Right lung (tissue), 5 donors: ENCODE measurements around the gene EEPD1. TPM values are rescaled to one million over a fixed set of nuclear protein-coding genes. Genes with fewer than 3 reads are reported as not detected.

Experiments
- DNase-seq, 2 donors: peaks; one replicate each; pipeline ENCODE4 v3.0.0-alpha.2; 2013
- polyA plus RNA-seq, 5 donors: library from polyadenylated mRNA; unstranded; fragments of 120-200 nt; gene quantifications; one replicate each; pipeline versions ENCODE4 v1.2.1 to v1.2.3, GENCODE V29; 2013; ENCODE audit warnings: inconsistent platforms in 1 of 5, low replicate concordance in 1 of 5; ENCODE audit not compliant: insufficient read length in 5 of 5, insufficient read depth in 1 of 5

Gene EEPD1
- polyA plus RNA-seq, 5 donors, result 13.8 to 19.5 (median 18.0) TPM

DNA sequence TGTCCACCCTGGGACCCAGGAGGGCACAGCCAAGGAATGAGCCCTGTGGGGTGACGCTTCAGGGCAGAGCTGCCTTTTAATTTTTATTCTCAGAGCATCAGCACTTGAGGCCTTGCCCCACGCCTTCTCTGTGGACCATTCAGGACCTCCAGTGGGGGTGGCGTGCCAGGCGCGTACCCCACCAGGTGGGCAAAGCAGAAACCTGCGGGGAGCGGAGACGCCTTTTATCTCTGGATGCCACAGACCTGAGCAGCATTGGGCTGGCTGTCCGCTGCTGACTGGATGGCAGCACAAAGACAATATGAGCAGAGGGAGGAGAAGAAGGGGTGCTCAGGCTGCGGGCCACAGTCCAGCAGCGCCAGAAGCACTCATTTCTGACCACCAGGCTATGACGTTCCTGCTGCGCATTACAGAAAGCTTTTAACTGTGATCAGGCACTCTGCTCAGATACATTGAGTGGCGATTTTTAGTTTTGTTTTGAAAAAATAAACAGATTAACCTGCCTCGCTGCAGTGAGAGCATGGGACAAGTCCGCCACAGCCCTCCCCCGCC lies 146.2 kb downstream of the EEPD1 start:
- DNase-seq, result no peak

DNA sequence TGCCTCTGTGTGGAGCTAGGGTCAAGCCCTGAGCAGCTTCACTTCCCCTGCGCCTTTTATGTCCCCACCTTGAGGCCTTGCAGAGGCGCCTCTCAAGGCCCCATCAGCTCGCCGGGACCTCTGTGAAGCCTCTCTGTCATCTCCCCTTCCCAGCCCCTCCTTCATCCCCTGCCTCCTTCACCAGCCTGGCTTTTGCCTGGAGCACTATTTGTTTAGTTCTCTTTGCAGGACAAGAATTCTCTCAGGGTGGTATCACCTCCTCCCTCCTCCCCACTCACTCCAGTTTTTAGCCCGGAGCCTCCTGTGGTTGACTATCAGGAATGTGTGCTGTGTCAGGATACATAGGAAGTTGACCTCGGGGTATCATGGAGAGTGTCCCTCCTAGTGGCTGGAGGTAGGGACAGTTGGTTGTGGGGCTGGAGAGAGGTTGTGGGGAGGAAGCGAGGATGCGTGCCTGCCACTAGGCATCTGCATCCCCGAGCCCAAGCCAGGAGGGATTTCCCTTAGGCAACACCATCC lies 146.8 kb downstream of the EEPD1 start:
- no peak for DNase-seq

DNA sequence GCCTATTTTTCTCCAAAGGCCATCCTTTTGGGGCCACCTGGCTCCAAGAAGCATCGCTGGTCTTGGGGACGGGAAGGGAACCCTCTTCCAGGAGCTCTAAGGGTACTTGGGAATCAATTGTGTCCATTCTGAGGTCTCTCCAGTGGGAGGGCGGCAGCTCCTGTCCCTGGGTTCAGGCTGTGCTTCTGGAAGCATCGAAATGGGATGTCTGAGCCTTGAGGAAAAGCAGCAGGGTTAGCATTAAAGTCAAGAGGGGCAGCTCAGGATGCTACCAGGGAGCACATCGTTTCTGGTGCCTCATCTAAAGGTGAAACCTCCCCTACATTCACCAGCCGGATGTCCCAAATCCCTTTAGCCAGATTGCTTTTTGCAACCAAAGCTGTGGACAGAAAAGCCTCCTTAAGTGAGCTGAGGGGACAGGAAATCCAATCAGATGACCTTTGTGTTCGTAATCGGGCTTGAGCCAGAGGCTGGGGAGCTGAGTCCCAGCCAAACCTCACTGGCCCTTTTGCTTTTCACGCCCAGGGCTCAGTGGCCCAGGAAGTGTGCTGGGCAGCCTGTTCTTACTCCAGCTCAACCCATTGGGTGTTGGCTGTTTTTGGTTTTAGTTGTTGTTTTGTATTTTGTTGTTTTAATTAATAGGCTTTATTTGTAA lies 147.8 kb downstream of the EEPD1 start:
- DNase-seq, result no peak

DNA sequence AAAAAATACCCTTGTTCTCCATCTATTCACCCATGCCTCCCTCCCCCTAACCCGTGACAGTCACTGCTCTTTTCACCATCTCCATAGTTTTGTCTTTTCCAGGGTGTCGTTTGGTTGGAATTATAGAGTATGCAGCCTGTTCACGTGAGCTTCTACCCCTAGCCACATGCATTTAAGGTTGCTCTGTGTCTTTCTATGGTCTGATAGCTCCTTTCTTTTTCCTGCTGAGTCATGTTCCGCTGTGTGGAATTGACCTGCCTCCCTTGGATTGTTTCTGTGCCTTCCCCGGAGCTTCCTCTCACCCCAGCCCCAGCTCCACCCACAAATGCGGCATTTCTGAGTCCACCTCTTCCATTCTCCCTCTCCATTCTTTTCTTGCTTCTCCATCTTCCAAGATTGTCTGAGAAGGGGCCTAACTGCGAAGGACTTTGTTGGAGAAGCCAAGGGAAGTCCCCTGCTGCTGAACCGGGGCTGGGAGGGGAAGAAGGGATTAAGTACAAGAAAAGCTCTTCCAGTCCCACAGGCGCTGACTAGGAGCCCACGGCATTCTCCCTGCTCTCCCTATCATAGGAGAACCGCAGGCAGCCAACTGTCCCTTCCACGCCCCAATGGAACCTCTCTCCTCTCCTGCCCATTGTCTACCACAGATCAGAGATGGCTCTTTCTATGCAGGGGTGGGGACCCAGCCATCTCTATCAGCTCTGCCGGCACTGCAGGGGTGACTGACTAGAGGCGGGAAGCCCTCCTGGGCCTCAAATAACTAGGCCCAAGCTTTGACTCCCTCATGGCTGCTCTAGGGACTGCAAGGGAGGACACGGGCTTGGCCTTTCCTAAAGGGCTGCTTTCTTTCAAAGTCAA lies 149.1 kb downstream of the EEPD1 start:
- DNase-seq, result no peak

DNA sequence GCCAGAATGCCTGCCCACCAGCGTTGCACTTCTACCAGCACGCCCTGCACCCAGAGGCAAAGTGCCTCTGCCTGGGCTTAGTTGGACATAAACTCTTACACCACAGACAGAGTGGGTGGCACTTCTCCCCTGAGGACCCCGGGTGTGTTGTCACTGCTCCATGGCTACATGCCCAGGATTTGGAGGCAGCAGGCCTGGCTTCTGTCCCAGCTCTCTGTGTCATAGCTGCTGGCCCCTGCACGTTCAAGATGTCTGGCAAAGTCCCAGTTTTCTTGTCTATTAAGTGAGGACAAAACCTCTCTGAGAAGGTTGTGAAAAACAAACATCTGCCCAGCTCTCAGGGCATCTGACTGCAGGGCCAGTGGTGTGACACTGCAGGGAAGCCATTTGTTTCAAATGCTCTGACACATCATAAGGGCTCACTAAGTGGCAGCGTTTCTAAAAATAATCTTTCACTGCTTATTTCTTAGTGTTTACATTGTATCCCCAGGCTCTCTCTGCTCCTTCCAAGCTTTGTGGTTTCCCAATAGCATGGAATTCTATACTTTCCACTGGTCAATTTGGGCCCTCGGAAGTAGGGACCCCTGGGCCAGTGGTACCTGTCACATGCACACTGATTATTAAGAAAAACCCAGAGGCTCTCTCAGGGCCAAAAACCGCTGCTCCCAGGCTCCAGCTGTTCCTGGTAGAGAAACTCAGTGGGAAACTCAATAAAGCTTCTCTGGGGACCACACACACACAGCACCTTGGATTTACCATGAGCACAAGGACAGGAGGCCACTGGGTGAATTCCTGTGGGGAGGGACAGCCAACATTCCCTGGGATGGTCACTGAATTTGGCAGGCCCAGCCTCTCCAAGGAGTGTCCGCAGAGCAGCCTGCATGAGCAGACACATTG lies 150.4 kb downstream of the EEPD1 start:
- peak; percentile 96 to 98 for DNase-seq

DNA sequence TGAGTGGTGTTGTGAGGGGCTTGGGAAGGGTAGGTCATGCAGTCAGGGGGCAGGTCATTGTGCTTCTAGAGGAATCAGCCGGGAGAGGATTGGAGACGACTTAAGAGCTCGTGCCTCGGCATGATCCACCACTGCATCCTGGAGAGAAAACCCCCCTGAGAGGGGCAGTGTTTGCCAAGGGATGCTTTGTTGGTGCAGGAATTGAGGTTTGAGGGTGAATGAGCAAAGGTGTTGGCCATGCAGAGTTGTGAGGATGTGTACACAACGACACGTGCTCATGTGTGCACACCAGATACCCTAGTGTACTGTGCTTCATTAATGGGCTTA lies 151.0 kb downstream of the EEPD1 start:
- no peak for DNase-seq

DNA sequence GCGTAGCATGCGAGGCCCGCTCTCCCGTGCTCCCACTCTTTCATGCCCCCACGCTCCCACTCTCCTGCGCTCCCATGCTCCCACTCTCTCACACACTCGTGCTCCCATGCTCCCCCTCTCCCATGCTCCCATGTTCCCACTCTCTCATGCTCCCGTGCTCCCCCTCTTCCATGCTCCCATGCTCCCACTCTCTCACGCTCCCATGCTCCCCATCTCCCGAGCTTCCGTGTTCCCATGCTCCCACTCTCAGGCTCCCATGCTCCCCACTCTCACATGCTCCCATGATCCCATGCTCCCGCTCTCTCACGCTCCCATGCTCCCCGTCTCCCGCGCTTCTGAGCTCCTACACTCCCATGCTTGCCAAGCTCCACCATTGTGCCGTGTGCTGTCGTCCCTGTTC lies 152.2 kb downstream of the EEPD1 start:
- no peak for DNase-seq

DNA sequence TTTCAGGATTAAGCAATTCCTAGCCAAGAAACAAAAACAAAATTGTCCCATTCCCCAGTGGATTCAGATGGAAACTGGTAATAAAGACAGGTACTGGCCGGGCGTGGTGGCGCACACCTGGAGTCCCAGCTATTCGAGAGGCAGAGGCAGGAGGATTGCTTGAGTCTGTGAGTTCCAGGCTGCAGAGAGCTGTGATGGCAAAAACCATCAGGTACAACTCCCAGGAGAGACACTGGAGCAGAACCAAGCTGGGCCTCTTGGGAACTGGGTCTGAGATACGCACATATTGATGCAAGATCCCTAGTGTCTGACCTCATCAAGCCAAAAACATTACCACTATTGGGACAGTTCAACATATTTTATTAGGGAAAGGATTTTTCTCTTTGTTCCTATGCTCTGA lies 152.6 kb downstream of the EEPD1 start:
- no peak for DNase-seq

DNA sequence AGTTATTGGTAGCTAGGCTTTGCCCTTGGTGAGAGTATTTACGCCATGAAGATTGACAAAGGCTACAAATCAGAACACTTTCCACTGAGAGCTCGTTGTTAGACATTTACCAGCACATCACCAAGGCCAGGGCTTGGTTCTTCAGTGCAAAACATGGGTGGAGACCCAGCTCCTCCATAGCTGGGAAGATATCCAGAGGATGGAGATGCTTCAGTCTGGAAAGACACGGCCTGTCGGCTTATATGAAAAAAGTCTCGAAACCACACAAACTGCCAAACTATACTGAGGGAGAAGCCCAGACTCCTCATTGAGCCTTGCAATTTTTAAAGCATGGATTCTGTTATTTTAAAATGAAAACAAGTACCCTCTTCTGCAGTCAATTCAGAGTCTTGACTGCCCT lies 153.2 kb downstream of the EEPD1 start:
- DNase-seq, result no peak

DNA sequence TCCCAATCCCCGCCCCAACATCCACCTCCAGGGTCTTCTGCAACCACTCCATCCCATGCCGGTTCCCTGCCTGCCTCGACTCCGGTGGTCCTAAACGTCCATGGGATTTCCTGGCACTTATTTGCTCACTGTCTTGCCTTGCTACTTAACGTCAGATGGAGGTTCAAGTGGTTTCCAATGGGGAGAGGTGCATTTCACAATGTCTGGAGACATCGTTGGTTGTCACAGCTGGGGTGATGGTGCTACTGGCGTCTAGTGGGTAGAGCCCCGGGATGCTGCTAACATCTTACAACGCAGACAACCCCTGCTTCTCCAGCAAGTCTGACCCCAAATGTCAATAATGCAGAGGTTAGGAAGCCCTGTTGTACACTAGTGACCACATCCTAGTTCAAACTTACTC lies 153.7 kb downstream of the EEPD1 start:
- DNase-seq, result no peak

DNA sequence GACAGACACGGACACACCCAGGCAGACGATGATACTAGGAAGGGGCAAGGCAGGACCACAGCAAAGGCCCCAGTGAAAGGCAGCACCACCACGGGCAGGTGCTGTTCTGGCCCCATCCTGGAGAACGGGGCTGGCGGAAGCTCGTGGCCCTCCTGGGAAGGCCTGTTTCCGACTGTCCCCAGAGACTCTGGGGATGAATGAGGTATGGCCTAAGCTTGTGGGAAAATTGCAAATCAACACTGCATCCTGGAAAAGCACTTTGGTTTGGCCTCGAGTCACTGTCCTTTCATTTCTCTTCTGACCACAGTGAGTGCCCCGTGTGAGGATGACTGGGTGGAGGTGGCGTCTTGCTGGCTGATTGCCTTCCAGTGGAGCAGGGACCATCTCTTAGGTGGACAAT lies 155.0 kb downstream of the EEPD1 start:
- no peak for DNase-seq

DNA sequence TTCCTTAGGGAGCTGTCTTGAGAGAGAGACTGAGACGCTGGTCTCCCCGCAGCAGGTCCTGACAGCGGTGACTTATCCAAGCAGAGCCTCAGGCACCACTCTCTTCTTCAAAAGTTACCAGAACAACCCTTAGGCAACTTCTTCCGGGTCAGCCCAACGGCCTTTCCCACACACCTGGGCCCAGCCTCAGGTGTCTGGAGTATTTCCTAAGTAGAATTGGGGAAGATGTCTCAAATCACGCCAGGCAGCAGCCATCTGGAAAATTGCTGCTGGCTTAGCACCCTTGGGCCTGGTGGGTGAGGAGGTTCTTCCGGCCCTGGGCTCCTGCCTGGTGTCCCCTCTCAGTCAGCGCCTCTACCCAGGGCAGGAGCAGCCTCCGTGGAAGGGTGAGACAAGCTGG lies 156.2 kb downstream of the EEPD1 start:
- no peak for DNase-seq

DNA sequence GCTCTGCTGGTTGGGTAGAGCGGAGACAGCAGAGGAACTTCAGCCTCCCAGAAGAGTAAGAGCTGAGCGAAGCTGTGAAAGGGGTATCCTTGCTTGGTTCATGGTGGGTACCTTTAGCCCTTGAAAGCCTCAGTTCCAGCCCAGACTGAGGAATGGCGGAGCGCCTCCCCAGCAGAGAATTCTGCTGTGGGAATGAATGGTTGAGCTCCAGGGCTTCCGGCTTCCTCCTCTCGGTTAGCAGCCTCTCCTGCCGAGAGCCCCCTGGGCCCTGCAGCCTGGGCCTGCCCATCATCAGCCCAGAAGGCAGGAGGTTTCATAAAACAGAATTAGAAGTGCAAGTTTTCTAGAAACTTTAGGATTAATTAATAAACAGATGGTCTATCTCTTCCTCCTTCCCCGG lies 156.7 kb downstream of the EEPD1 start:
- DNase-seq, result no peak

DNA sequence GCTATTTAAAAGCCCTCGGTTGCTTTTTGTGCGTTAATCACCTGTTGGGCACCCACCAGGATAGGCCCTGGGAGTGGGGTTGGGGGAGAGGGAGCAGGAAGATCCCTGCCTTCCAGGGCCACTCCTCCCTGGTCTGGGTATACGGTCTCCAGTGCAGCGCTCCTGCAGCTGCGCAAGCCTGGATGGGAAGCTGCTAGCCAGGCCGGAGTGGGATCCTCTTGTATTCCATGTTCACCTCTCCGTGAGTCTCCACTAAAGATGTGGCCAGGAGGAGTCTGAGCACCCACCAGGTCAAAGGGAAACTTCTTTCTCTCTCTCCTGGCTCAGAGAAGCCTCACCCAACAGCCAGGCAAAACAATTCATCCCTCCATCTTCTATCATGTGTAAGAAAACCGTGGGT lies 157.8 kb downstream of the EEPD1 start:
- DNase-seq, result no peak

DNA sequence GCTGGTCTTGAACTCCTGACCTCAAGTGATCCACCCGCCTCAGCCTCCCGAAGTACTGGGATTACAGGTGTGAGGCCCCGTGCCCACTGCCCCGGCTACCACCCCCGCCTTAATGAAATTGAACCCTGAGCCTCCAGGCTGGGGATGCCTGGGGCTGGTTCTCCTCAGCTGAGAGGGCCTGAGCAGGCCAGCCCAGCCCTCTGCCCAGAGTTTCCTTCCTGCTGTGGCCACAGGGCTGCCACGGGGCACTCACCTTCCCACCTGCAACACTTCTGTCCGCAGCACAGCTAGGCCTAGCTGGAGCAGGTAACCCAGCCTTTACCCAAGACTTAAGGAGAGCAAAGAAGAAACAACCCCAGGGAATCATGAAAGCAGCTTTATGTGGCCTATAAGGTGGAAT lies 158.5 kb downstream of the EEPD1 start:
- no peak for DNase-seq

DNA sequence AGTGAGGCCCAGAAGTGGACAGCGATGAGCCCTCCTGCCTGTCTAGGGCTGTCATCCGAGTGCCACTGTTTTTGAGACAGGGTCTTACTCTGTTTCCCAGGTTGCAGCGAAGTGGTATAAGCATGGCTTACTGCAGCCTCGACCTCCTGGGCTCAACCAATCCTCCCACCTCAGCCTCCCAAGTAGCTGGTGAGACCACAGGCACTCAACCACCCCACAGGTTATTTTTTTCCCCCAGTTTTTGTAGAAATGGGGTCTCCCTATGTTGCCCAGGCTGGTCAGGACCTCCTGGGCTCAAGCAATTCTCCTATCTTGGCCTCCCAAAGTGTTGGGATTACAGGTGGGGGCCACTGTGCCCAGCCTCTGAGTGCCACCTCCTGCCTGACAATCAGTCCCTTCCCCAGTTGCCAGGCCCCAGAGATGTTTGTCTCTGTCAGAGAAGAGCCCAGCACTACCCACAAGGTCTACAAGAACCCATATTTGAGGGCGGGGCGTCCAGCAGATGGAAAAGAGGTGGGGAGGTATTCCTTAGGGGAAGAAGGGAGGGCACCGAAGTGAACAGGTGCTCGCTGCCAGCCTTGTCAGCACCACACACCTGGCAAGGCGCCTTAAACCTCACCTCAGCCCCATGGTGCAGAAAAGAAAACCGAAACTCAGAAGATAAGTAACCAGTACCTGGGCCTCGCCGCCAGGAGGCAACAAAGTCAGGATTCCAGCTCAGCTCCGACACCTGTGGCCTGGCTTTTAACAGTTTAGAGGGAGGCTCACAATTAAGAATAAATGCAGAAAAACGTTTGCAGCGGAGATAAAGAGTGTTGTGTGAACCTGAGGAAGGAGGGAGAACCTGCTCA lies 159.2 kb downstream of the EEPD1 start:
- no peak for DNase-seq

DNA sequence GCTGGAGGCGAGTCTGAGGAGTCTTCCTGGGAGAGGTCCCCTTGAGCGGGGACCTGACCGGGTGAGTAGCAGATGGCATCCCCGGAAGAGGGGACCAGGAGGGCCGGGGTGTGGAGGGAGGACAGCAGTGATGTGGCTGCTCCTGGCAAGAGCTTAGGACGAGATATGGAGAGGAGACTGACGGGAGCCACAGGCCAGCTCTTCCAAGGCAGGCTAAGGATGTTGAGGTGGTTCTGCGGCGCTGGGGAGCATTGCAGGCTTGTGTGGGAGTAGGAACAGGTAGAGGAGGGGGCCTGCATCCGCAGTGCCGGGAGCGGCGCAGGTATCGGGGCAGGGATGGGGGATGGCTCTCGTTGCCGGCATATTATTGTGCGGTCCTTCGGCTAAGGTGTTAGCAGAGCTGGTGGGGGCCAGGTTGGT lies 159.9 kb downstream of the EEPD1 start:
- no peak for DNase-seq

DNA sequence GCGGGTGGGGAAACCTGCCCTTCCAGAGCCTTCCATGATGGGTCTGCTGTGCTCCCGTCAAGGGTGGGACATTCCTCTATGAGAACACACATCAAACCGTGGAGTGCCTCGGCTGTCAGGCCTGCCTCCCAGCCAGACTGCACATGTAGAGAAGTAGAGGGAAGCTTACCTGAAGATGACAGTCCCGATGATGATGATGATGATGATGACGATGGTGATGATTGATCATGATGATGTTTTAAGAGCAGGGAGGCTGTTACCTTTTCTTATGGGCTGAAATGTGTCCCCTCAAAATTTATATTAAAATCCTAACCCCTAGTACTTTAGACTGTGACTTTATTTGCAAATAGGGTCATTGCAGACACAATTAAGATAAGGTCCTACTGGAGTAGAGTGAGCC lies 160.6 kb downstream of the EEPD1 start:
- DNase-seq, result no peak

DNA sequence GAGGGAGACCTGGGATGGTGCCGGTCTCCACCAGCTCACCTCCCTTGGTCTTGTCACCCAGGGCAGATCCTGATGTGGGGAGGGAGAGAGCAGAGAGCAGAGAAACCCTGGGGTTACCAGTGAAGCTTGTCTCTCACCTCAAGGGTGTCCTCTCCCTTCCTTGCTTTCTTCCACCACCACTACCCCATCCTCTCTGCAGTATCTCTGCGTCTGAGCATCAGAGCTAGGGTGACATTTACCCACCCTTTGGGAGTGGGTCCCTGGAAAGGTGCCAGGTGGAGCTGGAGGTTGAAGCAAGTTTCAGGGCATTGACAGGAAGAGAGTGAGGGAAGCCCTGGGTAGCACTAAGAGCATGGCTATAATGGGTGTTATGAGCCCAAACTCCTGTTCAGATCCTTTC lies 161.4 kb downstream of the EEPD1 start:
- DNase-seq, result no peak

DNA sequence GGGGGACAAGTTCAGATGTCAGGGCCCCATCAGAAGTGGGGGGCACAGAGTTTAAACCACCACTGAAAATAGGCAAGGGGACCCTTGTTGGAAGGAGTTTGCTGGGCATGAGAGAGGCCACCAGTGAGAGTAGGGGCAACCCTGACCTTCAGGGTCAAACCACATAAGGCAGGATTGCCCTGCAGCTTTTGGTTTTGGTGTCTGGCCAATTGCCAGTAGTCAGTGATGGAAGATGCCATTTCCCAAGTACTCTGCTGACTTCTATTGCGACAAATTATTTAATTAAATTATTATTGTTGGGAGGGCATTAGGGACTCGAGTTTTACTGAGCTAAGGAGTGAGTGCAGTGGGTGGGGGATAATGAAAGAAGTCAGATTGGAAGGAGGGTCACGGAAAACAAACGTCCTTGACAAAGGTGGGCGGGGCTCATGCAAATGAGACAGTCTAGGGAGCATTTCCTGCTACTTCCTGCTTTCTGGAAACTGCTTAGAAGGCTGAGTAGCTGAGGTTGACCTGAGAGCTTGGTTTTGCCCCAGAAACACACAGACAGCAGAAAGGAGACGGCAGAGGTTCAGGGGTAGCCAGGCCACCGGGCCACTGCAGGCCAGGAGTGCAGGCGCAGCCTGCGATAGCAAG lies 162.4 kb downstream of the EEPD1 start:
- DNase-seq, result no peak

DNA sequence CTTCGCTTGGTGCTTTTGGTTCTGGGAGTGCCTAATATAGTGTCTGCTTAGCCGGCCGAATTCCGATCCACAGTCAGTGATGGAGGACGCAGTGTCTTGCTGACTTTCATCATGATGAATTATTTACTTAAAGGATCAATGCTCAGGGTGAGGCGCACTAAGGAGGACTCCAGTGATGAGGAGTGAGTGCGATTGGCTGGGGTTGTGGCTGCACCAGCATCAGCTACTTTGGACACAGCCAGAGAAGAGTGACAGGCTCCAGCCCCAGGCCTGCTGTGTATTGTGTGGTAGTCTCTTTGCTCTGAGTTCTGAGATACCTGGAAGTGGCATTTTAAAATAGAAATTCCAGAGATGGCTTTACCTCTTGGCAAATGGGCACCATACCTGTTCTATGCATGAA lies 163.3 kb downstream of the EEPD1 start:
- no peak for DNase-seq
